GM12875 (cell line): Measurements from ENCODE around the gene CEP95.

ENCODE experiments used
- H3K4me3 ChIP-seq: one replicate; pipeline ENCODE4 v1.5.1; 2011; ENCODE audit warnings: low read depth, low read length, control low read depth
- CTCF ChIP-seq: IDR thresholded peaks from 2 replicates; pipeline ENCODE4 v1.5.1; 2011; ENCODE audit warnings: low read depth, mild to moderate bottlenecking, control low read depth, inconsistent platforms, low read length, moderate library complexity, borderline replicate concordance; ENCODE audit not compliant: insufficient read depth

Gene CEP95

GRCh38 chr17:64534187-64534586 is 27.4 kb downstream of the CEP95 start:
- 0 out of 2 replicates have a peak, but pooled peaks have one; percentile 6 for TF ChIP-seq CTCF

GRCh38 chr17:64535357-64535756 is 28.6 kb downstream of the CEP95 start:
- no peak for TF ChIP-seq CTCF

More at GRCh38 chr17:64534187-64534586, 27.4 kb downstream of the CEP95 start:
- no peak overlapping the region for H3K4me3 ChIP-seq

GRCh38 chr17:64536913-64537312 is 30.1 kb downstream of the CEP95 start:
- TF ChIP-seq CTCF = no peak
- no peak overlapping the region for H3K4me3 ChIP-seq

More at GRCh38 chr17:64535357-64535756, 28.6 kb downstream of the CEP95 start:
- no peak overlapping the region for H3K4me3 ChIP-seq

GRCh38 chr17:64537488-64537887 is 30.7 kb downstream of the CEP95 start:
- no peak for TF ChIP-seq CTCF

GRCh38 chr17:64538508-64539130 is 31.8 kb downstream of the CEP95 start:
- TF ChIP-seq CTCF = no peak
- H3K4me3 ChIP-seq = no peak overlapping the region

More at GRCh38 chr17:64537488-64537887, 30.7 kb downstream of the CEP95 start:
- no peak overlapping the region for H3K4me3 ChIP-seq

GRCh38 chr17:64540118-64540776 is 33.5 kb downstream of the CEP95 start:
- H3K4me3 ChIP-seq = no peak overlapping the region
- TF ChIP-seq CTCF = no peak

GRCh38 chr17:64544742-64545141 is 38.0 kb downstream of the CEP95 start:
- H3K4me3 ChIP-seq = no peak overlapping the region
- no peak for TF ChIP-seq CTCF
